ENCODE data around the gene MGRN1.

MGRN1 gene

GRCh38 chr16:4591706-4592470 lies 32.7 kb upstream of the MGRN1 start:
- 92% methylated on average over 17 of the region's 17 CpGs for WGBS, 2 experiments
- no peak overlapping the region for H3K4me3 ChIP-seq (ENCODE audit: insufficient read depth, low read depth, low read length)
- no peak overlapping the region for H3K27ac ChIP-seq (ENCODE audit: insufficient read depth, low read depth, low read length, poor library complexity, severe bottlenecking)
- peaks cover 7% of the 10 kb centered on the region for H3K4me1 ChIP-seq (ENCODE audit: control insufficient read depth, insufficient read depth, low read length)
- H3K27me3 ChIP-seq (ENCODE audit: control insufficient read depth, insufficient read depth, low read length, poor library complexity, severe bottlenecking) = no peaks in the 10 kb centered on the region
- no peaks in the 10 kb centered on the region for H3K9me3 ChIP-seq (ENCODE audit: control insufficient read depth, low read length)
- no peaks in the 10 kb centered on the region for H3K36me3 ChIP-seq (ENCODE audit: control insufficient read depth, insufficient read depth, low read length)

GRCh38 chr16:4593086-4593485 lies 31.5 kb upstream of the MGRN1 start:
- H3K4me3 ChIP-seq (ENCODE audit: insufficient read depth, low read depth, low read length) = no peak overlapping the region
- WGBS, 2 experiments = 16 to 21% methylated on average over 16 of the region's 16 CpGs
- no peak overlapping the region for H3K27ac ChIP-seq (ENCODE audit: insufficient read depth, low read depth, low read length, poor library complexity, severe bottlenecking)
- no peaks in the 10 kb centered on the region for H3K9me3 ChIP-seq (ENCODE audit: control insufficient read depth, low read length)
- no peaks in the 10 kb centered on the region for H3K27me3 ChIP-seq (ENCODE audit: control insufficient read depth, insufficient read depth, low read length, poor library complexity, severe bottlenecking)
- H3K36me3 ChIP-seq (ENCODE audit: control insufficient read depth, insufficient read depth, low read length) = no peaks in the 10 kb centered on the region
- H3K4me1 ChIP-seq (ENCODE audit: control insufficient read depth, insufficient read depth, low read length) = peaks cover 7% of the 10 kb centered on the region

- peaks cover 7% of the 10 kb centered on the region for H3K4me1 ChIP-seq (ENCODE audit: control insufficient read depth, insufficient read depth, low read length)
- WGBS, 2 experiments = 95 to 96% methylated on average over 38 of the region's 38 CpGs
- no peaks in the 10 kb centered on the region for H3K27me3 ChIP-seq (ENCODE audit: control insufficient read depth, insufficient read depth, low read length, poor library complexity, severe bottlenecking)
- H3K9me3 ChIP-seq (ENCODE audit: control insufficient read depth, low read length) = no peaks in the 10 kb centered on the region
- no peak overlapping the region for H3K27ac ChIP-seq (ENCODE audit: insufficient read depth, low read depth, low read length, poor library complexity, severe bottlenecking)
- no peaks in the 10 kb centered on the region for H3K36me3 ChIP-seq (ENCODE audit: control insufficient read depth, insufficient read depth, low read length)
- H3K4me3 ChIP-seq (ENCODE audit: insufficient read depth, low read depth, low read length) = no peak overlapping the region
Measured at GRCh38 chr16:4594433-4595410, 29.9 kb upstream of the MGRN1 start.

GRCh38 chr16:4597174-4597573 lies 27.5 kb upstream of the MGRN1 start:
- Histone ChIP-seq H3K4me3 (ENCODE audit: insufficient read depth, low read depth, low read length) (no peak overlapping the region), H3K36me3 (ENCODE audit: control insufficient read depth, insufficient read depth, low read length) (no peaks in the 10 kb centered on the region), H3K27ac (ENCODE audit: insufficient read depth, low read depth, low read length, poor library complexity, severe bottlenecking) (no peak overlapping the region), H3K27me3 (ENCODE audit: control insufficient read depth, insufficient read depth, low read length, poor library complexity, severe bottlenecking) (no peaks in the 10 kb centered on the region), H3K9me3 (ENCODE audit: control insufficient read depth, low read length) (no peaks in the 10 kb centered on the region), H3K4me1 (ENCODE audit: control insufficient read depth, insufficient read depth, low read length) (peaks cover 15% of the 10 kb centered on the region)
- WGBS, 2 experiments = 82 to 87% methylated on average over 9 of the region's 9 CpGs

GRCh38 chr16:4599037-4599436 lies 25.6 kb upstream of the MGRN1 start:
- no peak overlapping the region for H3K27ac ChIP-seq (ENCODE audit: insufficient read depth, low read depth, low read length, poor library complexity, severe bottlenecking)
- peaks cover 13% of the 10 kb centered on the region for H3K4me1 ChIP-seq (ENCODE audit: control insufficient read depth, insufficient read depth, low read length)
- no peaks in the 10 kb centered on the region for H3K36me3 ChIP-seq (ENCODE audit: control insufficient read depth, insufficient read depth, low read length)
- no peaks in the 10 kb centered on the region for H3K27me3 ChIP-seq (ENCODE audit: control insufficient read depth, insufficient read depth, low read length, poor library complexity, severe bottlenecking)
- WGBS, 2 experiments = 90 to 92% methylated on average over 10 of the region's 10 CpGs
- H3K9me3 ChIP-seq (ENCODE audit: control insufficient read depth, low read length) = no peaks in the 10 kb centered on the region
- H3K4me3 ChIP-seq (ENCODE audit: insufficient read depth, low read depth, low read length) = no peak overlapping the region

GRCh38 chr16:4599545-4599944 lies 25.1 kb upstream of the MGRN1 start:
- Histone ChIP-seq H3K9me3 (ENCODE audit: control insufficient read depth, low read length) (no peaks in the 10 kb centered on the region), H3K4me1 (ENCODE audit: control insufficient read depth, insufficient read depth, low read length) (peaks cover 13% of the 10 kb centered on the region), H3K36me3 (ENCODE audit: control insufficient read depth, insufficient read depth, low read length) (no peaks in the 10 kb centered on the region), H3K27ac (ENCODE audit: insufficient read depth, low read depth, low read length, poor library complexity, severe bottlenecking) (no peak overlapping the region), H3K27me3 (ENCODE audit: control insufficient read depth, insufficient read depth, low read length, poor library complexity, severe bottlenecking) (no peaks in the 10 kb centered on the region), H3K4me3 (ENCODE audit: insufficient read depth, low read depth, low read length) (no peak overlapping the region)
- WGBS, 2 experiments = 92 to 93% methylated on average over 8 of the region's 8 CpGs

- Histone ChIP-seq H3K4me1 (ENCODE audit: control insufficient read depth, insufficient read depth, low read length) (peaks cover 13% of the 10 kb centered on the region), H3K4me3 (ENCODE audit: insufficient read depth, low read depth, low read length) (no peak overlapping the region), H3K27me3 (ENCODE audit: control insufficient read depth, insufficient read depth, low read length, poor library complexity, severe bottlenecking) (no peaks in the 10 kb centered on the region), H3K36me3 (ENCODE audit: control insufficient read depth, insufficient read depth, low read length) (no peaks in the 10 kb centered on the region), H3K9me3 (ENCODE audit: control insufficient read depth, low read length) (no peaks in the 10 kb centered on the region), H3K27ac (ENCODE audit: insufficient read depth, low read depth, low read length, poor library complexity, severe bottlenecking) (no peak overlapping the region)
- 78 to 82% methylated on average over 18 of the region's 18 CpGs for WGBS, 2 experiments
Measured at GRCh38 chr16:4601036-4601863, 23.4 kb upstream of the MGRN1 start.

- H3K27ac ChIP-seq (ENCODE audit: insufficient read depth, low read depth, low read length, poor library complexity, severe bottlenecking) = no peak overlapping the region
- WGBS, 2 experiments = 81 to 88% methylated on average over 6 of the region's 6 CpGs
- H3K27me3 ChIP-seq (ENCODE audit: control insufficient read depth, insufficient read depth, low read length, poor library complexity, severe bottlenecking) = no peaks in the 10 kb centered on the region
- H3K4me3 ChIP-seq (ENCODE audit: insufficient read depth, low read depth, low read length) = no peak overlapping the region
- no peaks in the 10 kb centered on the region for H3K9me3 ChIP-seq (ENCODE audit: control insufficient read depth, low read length)
- peaks cover 13% of the 10 kb centered on the region for H3K4me1 ChIP-seq (ENCODE audit: control insufficient read depth, insufficient read depth, low read length)
- no peaks in the 10 kb centered on the region for H3K36me3 ChIP-seq (ENCODE audit: control insufficient read depth, insufficient read depth, low read length)
Measured at GRCh38 chr16:4601864-4602186, 22.8 kb upstream of the MGRN1 start.

- 81 to 89% methylated on average over 8 of the region's 8 CpGs for WGBS, 2 experiments
- Histone ChIP-seq H3K4me1 (ENCODE audit: control insufficient read depth, insufficient read depth, low read length) (peaks cover 13% of the 10 kb centered on the region), H3K9me3 (ENCODE audit: control insufficient read depth, low read length) (no peaks in the 10 kb centered on the region), H3K27me3 (ENCODE audit: control insufficient read depth, insufficient read depth, low read length, poor library complexity, severe bottlenecking) (no peaks in the 10 kb centered on the region), H3K27ac (ENCODE audit: insufficient read depth, low read depth, low read length, poor library complexity, severe bottlenecking) (no peak overlapping the region), H3K4me3 (ENCODE audit: insufficient read depth, low read depth, low read length) (no peak overlapping the region), H3K36me3 (ENCODE audit: control insufficient read depth, insufficient read depth, low read length) (no peaks in the 10 kb centered on the region)
Measured at GRCh38 chr16:4602331-4602730, 22.3 kb upstream of the MGRN1 start.

All from ectodermal cell (in vitro differentiated cells).